Right lung (tissue), 5 donors: ENCODE measurements around the gene LLGL2. TPM values are rescaled to one million over a fixed set of nuclear protein-coding genes. Genes with fewer than 3 reads are reported as not detected.

Experiments
- DNase-seq, 2 donors: peaks; one replicate each; pipeline ENCODE4 v3.0.0-alpha.2; 2013
- polyA plus RNA-seq, 5 donors: library from polyadenylated mRNA; unstranded; fragments of 120-200 nt; gene quantifications; one replicate each; pipeline versions ENCODE4 v1.2.1 to v1.2.3, GENCODE V29; 2013; ENCODE audit warnings: inconsistent platforms in 1 of 5, low replicate concordance in 1 of 5; ENCODE audit not compliant: insufficient read length in 5 of 5, insufficient read depth in 1 of 5

The LLGL2 gene
- polyA plus RNA-seq, 5 donors: 29.3 to 67.0 (median 49.0) TPM

DNA sequence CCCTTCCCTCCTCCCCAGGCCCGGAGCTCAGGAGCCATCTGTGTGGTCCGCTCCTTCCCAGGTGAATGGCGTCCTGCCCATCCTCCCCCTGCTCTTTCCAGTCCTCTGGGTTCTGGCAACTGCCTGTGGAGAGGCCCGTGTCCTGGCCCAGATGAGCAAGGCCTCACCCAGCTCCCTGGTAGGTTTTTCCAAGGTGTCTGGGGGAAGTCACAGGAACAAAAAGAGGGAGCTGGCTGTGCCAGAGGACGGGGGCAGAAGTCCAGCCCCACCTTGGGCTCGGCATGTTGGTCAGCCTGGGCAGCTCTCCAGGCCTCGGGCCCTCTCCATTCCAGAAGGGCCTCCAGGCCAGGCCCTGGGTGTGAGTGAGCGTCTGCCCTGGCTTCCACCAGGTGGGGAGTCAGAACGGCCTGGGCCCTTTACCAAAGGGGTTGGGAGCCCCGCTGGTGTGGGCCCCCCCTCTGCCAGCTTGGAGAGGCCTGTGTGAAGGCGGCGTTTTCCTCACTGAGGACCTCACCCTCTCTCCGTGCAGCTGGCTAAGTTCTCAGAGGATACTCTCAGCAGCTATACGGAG, 35.2 kb upstream of the LLGL2 start:
- no peak for DNase-seq

DNA sequence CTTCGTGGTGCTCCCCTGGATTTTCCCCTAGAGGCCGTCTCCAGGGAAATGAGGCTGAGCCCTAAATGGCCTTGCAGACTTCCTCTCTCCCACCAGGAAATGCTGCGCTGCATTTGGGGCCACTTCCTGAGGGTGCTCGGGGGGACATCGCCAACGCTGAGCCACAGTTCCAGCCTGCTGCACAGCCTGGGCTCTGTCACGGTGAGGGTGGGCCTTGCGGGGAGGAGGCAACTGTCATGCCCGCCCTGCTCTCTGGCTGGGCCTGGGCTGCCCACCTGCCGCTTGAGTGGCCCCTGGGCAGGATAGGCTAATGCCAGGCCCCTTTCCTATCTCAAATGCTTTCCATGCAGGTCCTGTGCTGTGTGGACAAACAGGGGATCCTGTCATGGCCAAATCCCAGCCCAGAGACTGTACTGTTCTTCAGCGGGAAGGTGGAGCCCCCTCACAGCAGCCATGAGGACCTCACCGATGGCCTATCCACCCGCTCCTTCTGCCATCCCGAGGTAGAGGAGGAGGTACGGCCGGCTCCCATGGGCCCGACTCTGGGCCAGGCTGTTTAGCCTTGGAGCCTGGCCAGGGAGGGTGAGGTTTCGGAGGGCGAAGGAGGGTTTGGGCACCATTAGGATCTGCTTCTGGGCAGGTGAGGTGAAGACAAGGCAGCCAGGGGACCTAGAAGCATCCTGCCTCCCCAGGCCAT, 34.4 kb upstream of the LLGL2 start:
- no peak for DNase-seq

- no peak for DNase-seq
These were observed 33.8 kb upstream of the LLGL2 start for GRCh38 chr17:75491680-75492079.

DNA sequence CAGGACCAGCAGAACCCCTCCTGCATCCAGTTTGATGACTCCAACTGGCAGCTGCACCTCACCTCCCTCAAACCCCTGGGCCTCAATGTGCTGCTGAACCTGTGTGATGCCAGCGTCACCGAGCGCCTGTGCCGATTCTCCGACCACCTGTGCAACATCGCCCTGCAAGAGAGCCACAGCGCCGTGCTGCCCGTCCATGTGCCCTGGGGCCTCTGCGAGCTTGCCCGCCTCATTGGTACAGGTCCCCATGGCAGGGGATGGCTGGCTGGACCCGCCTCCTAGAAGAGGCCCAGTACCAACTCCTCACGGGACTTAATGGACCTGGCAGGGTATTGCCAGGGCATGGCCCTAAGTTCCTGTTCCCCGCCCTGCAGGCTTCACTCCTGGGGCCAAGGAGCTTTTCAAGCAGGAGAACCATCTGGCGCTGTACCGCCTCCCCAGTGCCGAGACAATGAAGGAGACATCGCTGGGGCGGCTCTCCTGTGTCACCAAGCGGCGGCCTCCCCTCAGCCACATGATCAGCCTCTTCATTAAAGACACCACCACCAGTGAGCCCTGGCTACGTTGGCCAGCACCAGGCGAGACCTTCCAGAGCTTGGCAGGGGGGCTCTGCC, 32.8 kb upstream of the LLGL2 start:
- DNase-seq: no peak

- DNase-seq: no peak
These were observed 31.9 kb upstream of the LLGL2 start for GRCh38 chr17:75493476-75494129.

GRCh38 chr17:75494326-75494877, 31.1 kb upstream of the LLGL2 start:
- no peak for DNase-seq

DNA sequence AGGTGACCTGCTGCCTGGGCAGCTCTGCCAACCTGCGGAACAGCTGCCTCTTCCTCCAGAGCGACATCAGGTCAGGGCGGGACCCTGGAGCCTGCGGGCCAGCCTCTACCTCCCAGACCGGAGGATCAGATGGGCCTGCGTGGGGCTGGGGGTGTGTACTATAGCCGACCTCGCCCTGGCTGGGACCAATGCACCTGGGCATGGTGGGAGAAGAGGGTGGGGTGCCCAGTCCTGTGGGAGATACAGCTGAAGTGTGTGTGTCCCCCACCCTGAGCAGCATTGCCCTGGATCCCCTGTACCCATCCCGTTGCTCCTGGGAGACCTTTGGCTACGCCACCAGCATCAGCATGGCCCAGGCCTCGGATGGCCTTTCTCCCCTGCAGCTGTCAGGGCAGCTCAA, 29.5 kb upstream of the LLGL2 start:
- DNase-seq: no peak

DNA sequence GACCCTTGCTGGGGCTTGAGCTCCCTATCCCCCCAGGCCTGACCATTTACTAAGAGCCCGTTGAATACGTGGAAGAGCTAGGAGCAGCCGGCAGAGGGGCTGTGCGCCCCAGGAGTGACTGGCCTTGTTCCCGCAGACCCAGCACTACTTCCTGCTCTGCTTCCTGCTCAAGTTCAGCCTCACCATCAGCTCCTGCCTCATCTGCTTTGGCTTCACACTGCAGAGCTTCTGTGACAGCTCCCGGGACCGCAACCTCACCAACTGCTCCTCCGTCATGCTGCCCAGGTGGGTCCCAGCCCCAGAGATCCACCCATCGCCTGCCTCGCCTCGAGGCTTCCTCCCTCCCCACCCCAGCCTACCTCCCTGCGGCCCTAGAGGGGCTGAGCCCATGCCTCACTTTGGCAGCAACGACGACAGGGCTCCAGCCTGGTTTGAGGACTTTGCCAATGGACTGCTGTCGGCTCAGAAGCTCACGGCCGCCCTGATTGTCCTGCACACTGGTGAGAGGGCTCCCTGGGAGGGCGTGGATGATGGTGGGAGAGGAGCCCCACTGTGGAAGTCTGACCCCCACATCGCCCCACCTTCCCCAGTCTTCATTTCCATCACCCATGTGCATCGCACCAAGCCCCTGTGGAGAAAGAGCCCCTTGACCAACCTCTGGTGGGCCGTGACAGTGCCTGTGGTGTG, 27.3 kb upstream of the LLGL2 start:
- DNase-seq: no peak

DNA sequence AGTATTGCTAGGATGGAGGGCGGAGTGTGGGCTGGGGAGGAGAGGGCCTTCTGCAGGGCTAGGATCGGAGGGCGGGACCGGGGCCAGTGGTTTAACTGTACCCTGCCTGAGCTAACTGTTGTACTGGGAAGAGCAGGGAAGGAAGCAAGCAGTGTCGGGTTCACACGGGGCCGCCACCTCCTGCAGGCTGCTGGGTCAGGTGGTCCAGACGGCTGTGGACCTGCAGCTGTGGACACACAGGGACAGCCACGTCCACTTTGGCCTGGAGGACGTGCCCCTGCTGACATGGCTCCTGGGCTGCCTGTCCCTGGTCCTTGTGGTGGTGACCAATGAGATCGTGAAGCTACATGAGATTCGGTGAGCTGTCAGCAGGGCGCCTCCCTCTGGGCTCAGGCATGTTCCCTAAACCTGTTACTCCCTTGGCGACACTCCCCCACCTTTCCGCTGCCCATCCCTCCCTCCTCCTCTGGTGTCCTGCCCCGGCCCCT, 26.7 kb upstream of the LLGL2 start:
- no peak for DNase-seq

DNA sequence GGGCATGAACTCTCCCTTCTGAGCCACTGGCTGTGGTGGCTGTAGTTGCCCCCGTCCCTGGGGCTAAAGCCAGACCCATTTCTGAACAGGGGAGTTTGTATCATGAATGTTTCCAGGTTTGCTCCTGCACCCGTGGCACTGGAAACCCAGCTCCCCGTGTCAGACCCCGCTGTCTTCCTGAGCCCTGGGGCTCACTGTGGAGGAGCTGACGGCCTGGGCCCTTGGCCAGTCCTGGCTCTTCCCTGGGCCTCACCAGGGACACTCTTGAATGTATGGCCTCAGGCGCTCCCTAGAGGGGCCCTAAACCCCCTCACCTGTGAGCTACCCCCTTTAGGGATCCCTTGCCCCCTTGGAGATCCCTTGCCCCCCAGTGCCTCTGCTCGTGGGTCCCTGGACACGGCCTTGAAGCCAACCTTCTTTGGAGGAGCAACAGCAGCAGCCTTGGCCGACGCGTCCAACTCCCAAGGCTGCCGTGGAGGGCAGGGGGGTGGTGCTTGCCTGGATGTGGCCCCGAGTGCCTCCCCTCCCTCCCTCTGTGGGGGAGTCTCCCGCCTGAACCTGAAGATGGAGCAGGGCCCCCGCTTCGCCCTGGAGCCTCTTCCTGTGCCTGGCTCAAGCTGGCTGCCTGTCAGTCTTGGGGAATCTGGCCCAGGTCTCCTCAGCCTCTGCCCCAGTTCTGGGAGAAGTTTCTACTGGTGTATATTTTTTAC, 26.0 kb upstream of the LLGL2 start:
- DNase-seq: no peak

GRCh38 chr17:75500419-75501216, 24.9 kb upstream of the LLGL2 start:
- DNase-seq: no peak

DNA sequence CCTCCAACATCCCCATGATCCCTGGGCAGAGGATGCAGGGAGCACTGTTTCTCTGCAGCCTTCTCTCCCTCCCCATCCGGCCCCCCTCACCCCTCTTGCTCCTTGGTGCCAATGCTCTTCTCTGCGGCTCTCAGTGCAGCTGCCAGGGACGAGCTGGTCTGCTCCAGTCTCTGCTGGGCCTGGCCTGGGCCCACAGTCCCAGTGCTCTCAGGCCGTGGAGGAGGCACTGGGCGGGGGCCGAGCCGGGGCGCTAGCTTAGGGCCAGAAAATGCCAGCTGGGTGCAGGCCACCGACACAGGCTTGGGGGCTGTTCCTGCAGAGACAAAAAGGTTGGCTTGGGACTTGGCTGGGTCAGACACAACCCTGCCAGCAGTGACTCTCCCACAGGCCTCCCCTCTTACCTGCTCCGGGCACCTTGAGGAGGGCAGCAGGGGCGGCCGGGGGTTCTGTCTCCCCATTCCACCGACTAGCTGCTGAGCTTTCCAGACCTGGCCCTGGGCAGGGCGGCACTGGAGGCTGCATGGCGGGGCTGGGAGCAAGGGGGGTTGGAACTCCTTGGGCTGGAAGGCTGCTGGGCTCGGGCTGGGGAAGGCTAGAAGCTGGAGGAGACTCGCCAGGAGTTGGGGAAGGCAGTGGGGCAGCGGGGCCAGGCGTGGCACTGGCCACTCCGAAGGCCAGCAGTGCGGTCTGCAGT, 24.0 kb upstream of the LLGL2 start:
- no peak for DNase-seq

- no peak for DNase-seq
These were observed 23.3 kb upstream of the LLGL2 start for GRCh38 chr17:75502072-75502720.

GRCh38 chr17:75502721-75503329, 22.7 kb upstream of the LLGL2 start:
- no peak for DNase-seq

DNA sequence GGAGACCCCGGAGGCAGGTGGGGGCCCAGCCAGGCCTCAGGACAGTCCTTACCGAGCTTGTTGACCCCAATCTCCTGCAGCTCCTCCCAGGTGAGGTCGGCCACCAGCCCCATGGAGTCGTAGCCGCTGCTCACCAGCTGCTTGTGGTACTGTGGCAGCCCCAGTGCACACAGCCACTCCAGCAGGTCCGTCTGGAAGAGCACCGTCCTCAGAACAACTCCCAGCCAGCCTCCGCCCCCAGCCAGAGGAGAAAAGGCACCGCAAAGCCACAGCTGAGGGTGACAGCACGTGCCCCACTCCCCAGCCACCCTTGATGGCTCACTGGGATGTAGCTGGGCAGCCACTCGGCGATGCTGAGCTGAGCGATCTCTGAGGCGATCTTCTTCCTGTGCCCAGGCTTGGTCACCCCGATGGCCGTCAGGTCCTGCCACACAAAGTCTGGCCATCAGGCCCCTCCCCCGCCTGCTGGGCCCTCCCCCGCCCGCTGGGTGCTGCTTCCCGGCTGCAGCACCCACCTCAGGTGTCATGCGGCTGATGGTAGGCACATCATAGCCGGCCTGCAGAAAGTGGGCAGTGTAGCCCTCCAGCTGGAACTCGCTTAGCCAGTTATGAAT, 22.1 kb upstream of the LLGL2 start:
- no peak for DNase-seq

DNA sequence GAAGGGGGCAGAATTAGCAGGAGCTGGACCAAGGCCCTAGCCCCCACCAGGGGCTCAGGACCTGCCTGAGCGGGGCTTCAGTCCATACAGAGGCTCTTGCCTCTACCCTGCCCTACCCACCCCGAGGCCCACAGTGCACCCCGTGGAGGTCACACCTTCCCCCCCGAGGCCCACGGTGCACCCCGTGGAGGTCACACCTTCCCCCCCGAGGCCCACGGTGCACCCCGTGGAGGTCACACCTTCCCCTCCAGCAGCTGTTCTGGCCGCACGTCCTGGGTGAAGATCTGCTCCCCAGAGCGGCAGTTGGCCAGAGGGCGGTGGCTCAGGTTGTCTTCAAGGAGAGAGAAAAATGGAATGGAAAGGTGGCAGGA, 21.5 kb upstream of the LLGL2 start:
- no peak for DNase-seq

- DNase-seq: no peak
These were observed 20.9 kb upstream of the LLGL2 start for GRCh38 chr17:75504347-75505151.

GRCh38 chr17:75505152-75505409, 20.4 kb upstream of the LLGL2 start:
- no peak for DNase-seq
